A375 (cell line): Measurements from ENCODE around the gene KATNIP. TPM values are rescaled to one million over a fixed set of nuclear protein-coding genes. Genes with fewer than 3 reads are reported as not detected.

Source experiments
- total RNA-seq: library from RNA; depleted of rRNA; stranded (reverse); fragments of >200 nt; shearing (Covaris generic); gene quantifications from 2 replicates; pipeline ENCODE4 v1.2.3, GENCODE V29; 2014; rRNA removed

KATNIP gene
- total RNA-seq: 12.2 and 17.4 TPM in 2 replicates

DNA sequence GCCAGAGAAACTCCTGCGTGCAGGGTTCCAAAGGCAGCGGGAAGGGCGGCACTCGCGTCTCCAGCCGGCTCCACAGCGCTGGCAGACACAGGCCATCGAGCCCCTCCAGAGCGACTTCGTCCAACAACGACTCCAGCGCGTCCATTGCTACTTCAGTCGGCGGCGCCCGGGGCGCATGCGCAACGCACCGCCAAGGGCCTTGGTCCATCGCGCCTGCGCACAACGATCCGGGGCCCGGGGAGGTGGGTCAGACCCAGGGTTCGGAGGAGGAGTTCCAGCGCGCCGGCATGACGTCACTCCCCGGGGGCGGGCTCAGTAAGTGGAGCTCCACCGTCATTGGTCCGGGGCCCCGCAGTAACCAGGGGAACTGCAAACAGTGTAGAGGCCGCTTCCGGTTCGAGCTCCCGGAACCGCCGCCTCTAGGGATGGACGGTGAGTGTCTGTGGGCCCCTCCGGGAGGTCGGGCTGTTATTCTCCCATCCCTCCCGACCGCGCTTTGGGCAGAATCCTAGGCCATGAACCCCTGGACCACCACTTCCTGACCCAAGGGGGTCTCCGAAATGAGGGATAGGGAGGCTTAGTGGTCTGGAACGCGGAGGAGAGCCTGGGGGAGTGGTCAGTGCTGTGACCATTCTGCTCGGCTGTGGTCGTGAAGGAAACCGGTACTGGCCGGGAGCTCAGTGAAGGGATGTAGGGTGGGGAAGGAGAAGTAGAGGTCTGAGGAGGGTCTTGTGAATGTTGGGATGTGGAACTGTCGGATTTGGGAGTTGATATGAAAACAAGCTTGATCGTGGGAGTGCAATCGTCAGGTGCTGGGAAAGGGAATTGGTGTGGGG is at the start of gene KATNIP, which contains the start of gene GTF3C1:
TSS of gene KATNIP (plus strand) at position 399 of the 836 bp plus-strand sequence. CDS start at position 426, 27 bp downstream.
TSS of gene GTF3C1 (minus strand) at position 168 of the 836 bp plus-strand sequence. CDS start at position 145, 23 bp downstream.

Other genes starting within 250 kb of the KATNIP start
- 6.5 and 10.7 TPM in 2 replicates for gene IL4R, start 236.2 kb upstream of the KATNIP start, total RNA-seq
- gene IL21R, start 148.0 kb upstream of the KATNIP start, total RNA-seq: 1.6 and 2.5 TPM in 2 replicates
- 127 and 139 TPM in 2 replicates for gene GTF3C1, start 231 bp upstream of the KATNIP start, total RNA-seq